AG04450 (cell line): ENCODE data around the gene FAM171A1. TPM values are rescaled to one million over a fixed set of nuclear protein-coding genes. Genes with fewer than 3 reads are reported as not detected.

Experiments used
- CTCF ChIA-PET: fragments of 300-600, 350-600 bp; formaldehyde crosslinking; extraction: SDS; loops from one replicate; lab custom pipeline; 2022; ENCODE audit warnings: antibody characterized with exemption, inconsistent platforms; lab: Charles Lee
- POLR2A ChIA-PET: fragments of 350-600 bp; formaldehyde crosslinking; extraction: SDS; loops from one replicate; lab custom pipeline; 2021; ENCODE audit warnings: antibody characterized with exemption, inconsistent platforms; lab: Yijun Ruan, JAX
- DNase-seq: peaks from one replicate; pipeline ENCODE4 v3.0.0-alpha.2; 2011; ENCODE audit warnings: low read depth, low spot score
- H3K27ac ChIP-seq: one replicate; pipeline ENCODE4 v1.5.1; 2012; ENCODE audit warnings: low read depth, low read length, control low read depth
- H3K27me3 ChIP-seq: one replicate; pipeline ENCODE4 v1.6.0; 2012; ENCODE audit warnings: low read length; ENCODE audit not compliant: control insufficient read depth, insufficient read depth
- H3K4me3 ChIP-seq: 2 replicates; pipeline ENCODE4 v1.5.1; 2011; ENCODE audit warnings: mild to moderate bottlenecking, low read depth, low read length, control low read depth
- H3K9me3 ChIP-seq: 2 replicates; pipeline ENCODE4 v1.5.1; 2012; ENCODE audit warnings: low read length; ENCODE audit not compliant: control insufficient read depth, insufficient read depth
- CTCF ChIP-seq: IDR thresholded peaks from 2 replicates; pipeline ENCODE4 v1.5.1; 2011; ENCODE audit warnings: low read depth, low read length, control low read depth, inconsistent platforms
- polyA plus RNA-seq: library from polyadenylated mRNA; depleted of rRNA; stranded (reverse); fragments of >200 nt; gene quantifications from 2 replicates; pipeline ENCODE4 v1.2.3, GENCODE V29; 2011

Gene FAM171A1
- polyA plus RNA-seq, 1 experiment: 22.4 TPM

- no peak for DNase-seq
- no peak for TF ChIP-seq CTCF
- ChIA-PET POLR2A (no interaction called here), CTCF (no interaction called here)
- Histone ChIP-seq H3K9me3 (no peaks in the 10 kb centered on the region), H3K27ac (no peak overlapping the region), H3K4me3 (no peak overlapping the region), H3K27me3 (no peaks in the 10 kb centered on the region)
Measured at GRCh38 chr10:15352836-15353235, 18.3 kb downstream of the FAM171A1 start.

GRCh38 chr10:15352201-15352600 is 18.9 kb downstream of the FAM171A1 start:
- no peak overlapping the region for H3K4me3 ChIP-seq
- H3K27me3 ChIP-seq: no peaks in the 10 kb centered on the region
- ChIA-PET POLR2A (no interaction called here), CTCF (no interaction called here)
- TF ChIP-seq CTCF: no peak
- no peak for DNase-seq
- no peak overlapping the region for H3K27ac ChIP-seq
- H3K9me3 ChIP-seq: no peaks in the 10 kb centered on the region

GRCh38 chr10:15351099-15351820 is 19.8 kb downstream of the FAM171A1 start:
- Histone ChIP-seq H3K27me3 (no peaks in the 10 kb centered on the region), H3K9me3 (no peaks in the 10 kb centered on the region), H3K27ac (no peak overlapping the region), H3K4me3 (no peak overlapping the region)
- DNase-seq: no peak
- ChIA-PET CTCF (no interaction called here), POLR2A (no interaction called here)
- no peak for TF ChIP-seq CTCF

GRCh38 chr10:15349112-15349511 is 22.0 kb downstream of the FAM171A1 start:
- no peak for TF ChIP-seq CTCF
- Histone ChIP-seq H3K4me3 (no peak overlapping the region; the same call in 1 of the 2 replicates), H3K27me3 (no peaks in the 10 kb centered on the region), H3K27ac (no peak overlapping the region), H3K9me3 (no peaks in the 10 kb centered on the region)
- no peak for DNase-seq
- ChIA-PET POLR2A (no interaction called here), CTCF (no interaction called here)

GRCh38 chr10:15348579-15348978 is 22.5 kb downstream of the FAM171A1 start:
- Histone ChIP-seq H3K9me3 (no peaks in the 10 kb centered on the region), H3K4me3 (peak overlapping the region; percentile 41), H3K27me3 (no peaks in the 10 kb centered on the region), H3K27ac (no peak overlapping the region)
- no peak for DNase-seq
- no peak for TF ChIP-seq CTCF
- POLR2A ChIA-PET: no interaction called here
- CTCF ChIA-PET: no interaction called here
